Osteoblast (primary cell): ENCODE results near the gene MICALL2. TPM values are rescaled to one million over a fixed set of nuclear protein-coding genes. Genes with fewer than 3 reads are reported as not detected.

Experiments used
- DNase-seq: peaks from one replicate; pipeline ENCODE4 v3.0.0; 2011; ENCODE audit warnings: low spot score, mixed read lengths; ENCODE audit not compliant: insufficient read length; ENCODE audit errors: missing footprints
- H2AFZ ChIP-seq: 2 replicates; pipeline ENCODE4 v1.6.0; 2011; ENCODE audit warnings: mild to moderate bottlenecking, low read length
- H3K27ac ChIP-seq: 2 replicates; pipeline ENCODE4 v1.5.1; 2011; ENCODE audit warnings: mild to moderate bottlenecking, low read depth, low read length, moderate library complexity
- H3K27me3 ChIP-seq: 2 replicates; pipeline ENCODE4 v1.6.0; 2012; ENCODE audit warnings: mild to moderate bottlenecking, control low read depth, inconsistent platforms, low read length, moderate library complexity; ENCODE audit not compliant: insufficient read depth
- H3K36me3 ChIP-seq: 2 replicates; pipeline ENCODE4 v1.5.1; 2011; ENCODE audit warnings: mild to moderate bottlenecking, low read length, control low read depth, moderate library complexity; ENCODE audit not compliant: insufficient read depth
- H3K4me1 ChIP-seq: 2 replicates; pipeline ENCODE4 v1.5.1; 2011; ENCODE audit warnings: mild to moderate bottlenecking, low read length, control low read depth, moderate library complexity; ENCODE audit not compliant: insufficient read depth
- H3K4me2 ChIP-seq: 2 replicates; pipeline ENCODE4 v1.6.0; 2011; ENCODE audit warnings: mild to moderate bottlenecking, low read length; ENCODE audit not compliant: insufficient read depth
- H3K4me3 ChIP-seq: fragments of 200-600 bp; sonication (generic); 3 replicates; pipeline ENCODE4 v1.5.1; 2012; ENCODE audit warnings: mild to moderate bottlenecking, low read length, inconsistent platforms; ENCODE audit not compliant: insufficient read depth
- H3K79me2 ChIP-seq: 2 replicates; pipeline ENCODE4 v1.6.0; 2012; ENCODE audit warnings: mild to moderate bottlenecking, low read length, control low read depth, inconsistent platforms; ENCODE audit not compliant: insufficient read depth
- H3K9me3 ChIP-seq: 2 replicates; pipeline ENCODE4 v1.5.1; 2011; ENCODE audit warnings: low read depth, low read length, control low read depth
- H4K20me1 ChIP-seq: 2 replicates; pipeline ENCODE4 v1.6.0; 2012; ENCODE audit warnings: mild to moderate bottlenecking, low read length, control low read depth; ENCODE audit not compliant: insufficient read depth
- CTCF ChIP-seq: IDR thresholded peaks from 2 replicates; pipeline ENCODE4 v1.5.1; 2011; ENCODE audit warnings: mild to moderate bottlenecking, low read depth, low read length, moderate library complexity; ENCODE audit errors: extremely low read depth
- total RNA-seq: library from RNA; depleted of rRNA; stranded (reverse); fragments of >200 nt; gene quantifications from 2 replicates; pipeline ENCODE4 v1.2.3, GENCODE V29; 2012

The MICALL2 gene
- total RNA-seq, 1 donor: 30.4 TPM

DNA sequence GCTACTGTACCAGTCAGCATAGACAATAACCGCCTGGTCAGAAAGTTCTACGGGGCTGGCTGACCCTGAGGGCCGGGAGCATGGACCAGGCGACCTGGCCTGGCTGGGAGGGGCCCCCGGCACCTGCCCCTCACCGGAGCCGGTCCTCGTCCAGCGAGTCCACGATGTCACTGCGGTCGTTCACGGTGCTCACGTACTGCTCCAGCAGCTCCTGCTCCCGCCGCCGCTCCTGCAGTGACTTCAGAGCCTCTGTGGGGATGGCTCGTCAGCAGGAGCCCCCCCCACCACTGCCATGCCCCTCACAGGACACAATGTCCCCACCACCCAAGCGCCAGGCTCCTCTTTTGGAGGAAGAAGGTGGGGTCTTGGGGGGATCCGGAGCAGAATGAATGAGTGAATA, 22.7 kb downstream of the MICALL2 start:
- H4K20me1 ChIP-seq: peaks cover 49% of the 10 kb centered on the region
- peaks cover 6% of the 10 kb centered on the region for H3K4me1 ChIP-seq
- no peak overlapping the region for H3K4me3 ChIP-seq
- H3K27me3 ChIP-seq: no peaks in the 10 kb centered on the region
- DNase-seq: no peak
- no peak for TF ChIP-seq CTCF
- H2AFZ ChIP-seq: no peak overlapping the region
- H3K36me3 ChIP-seq: peaks cover 33% of the 10 kb centered on the region
- no peaks in the 10 kb centered on the region for H3K79me2 ChIP-seq
- H3K4me2 ChIP-seq: no peak overlapping the region
- H3K9me3 ChIP-seq: no peaks in the 10 kb centered on the region
- H3K27ac ChIP-seq: no peak overlapping the region

DNA sequence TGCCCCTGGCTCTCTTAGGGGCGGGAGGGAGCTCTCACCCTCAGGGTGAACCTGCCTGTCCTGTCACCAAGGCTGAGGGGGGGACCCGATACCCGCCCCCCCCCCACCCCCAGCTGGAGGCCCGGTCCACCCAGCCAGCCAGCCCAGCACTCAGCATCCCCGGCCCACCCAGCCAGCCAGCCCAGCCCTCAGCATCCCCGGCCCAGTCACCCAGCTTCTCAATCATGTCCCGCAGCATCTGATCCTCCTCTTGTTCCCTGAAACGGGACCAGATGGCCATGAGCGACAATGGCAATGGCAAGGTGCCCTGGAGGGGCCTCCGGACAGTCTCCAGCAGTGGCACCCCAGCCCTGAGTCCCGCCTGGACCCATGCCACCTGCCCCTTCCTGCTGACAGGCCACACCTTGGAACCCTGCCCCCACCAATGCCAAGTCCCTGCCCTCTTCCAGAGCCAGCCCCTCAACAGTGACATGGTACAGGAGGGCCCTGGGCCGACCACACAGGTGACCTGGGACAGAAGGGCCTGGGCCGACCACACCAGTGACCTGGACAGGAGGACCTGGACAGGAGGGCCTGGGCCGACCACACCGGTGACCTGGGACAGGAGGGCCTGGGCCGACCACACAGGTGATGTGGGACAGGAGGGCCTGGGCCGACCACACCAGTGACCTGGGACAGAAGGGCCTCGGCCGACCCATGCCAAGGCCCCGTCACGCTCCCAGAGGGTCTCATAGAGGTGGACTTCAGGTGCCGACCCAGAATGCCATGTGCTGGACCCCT, 24.2 kb downstream of the MICALL2 start:
- no peak overlapping the region for H3K27ac ChIP-seq
- H4K20me1 ChIP-seq: peaks cover 42% of the 10 kb centered on the region
- H3K4me3 ChIP-seq: no peak overlapping the region
- no peaks in the 10 kb centered on the region for H3K79me2 ChIP-seq
- H3K9me3 ChIP-seq: no peaks in the 10 kb centered on the region
- H3K4me2 ChIP-seq: no peak overlapping the region
- peaks cover 27% of the 10 kb centered on the region for H3K36me3 ChIP-seq
- DNase-seq: no peak
- H2AFZ ChIP-seq: no peak overlapping the region
- no peaks in the 10 kb centered on the region for H3K27me3 ChIP-seq
- peaks cover 6% of the 10 kb centered on the region for H3K4me1 ChIP-seq
- TF ChIP-seq CTCF: no peak

DNA sequence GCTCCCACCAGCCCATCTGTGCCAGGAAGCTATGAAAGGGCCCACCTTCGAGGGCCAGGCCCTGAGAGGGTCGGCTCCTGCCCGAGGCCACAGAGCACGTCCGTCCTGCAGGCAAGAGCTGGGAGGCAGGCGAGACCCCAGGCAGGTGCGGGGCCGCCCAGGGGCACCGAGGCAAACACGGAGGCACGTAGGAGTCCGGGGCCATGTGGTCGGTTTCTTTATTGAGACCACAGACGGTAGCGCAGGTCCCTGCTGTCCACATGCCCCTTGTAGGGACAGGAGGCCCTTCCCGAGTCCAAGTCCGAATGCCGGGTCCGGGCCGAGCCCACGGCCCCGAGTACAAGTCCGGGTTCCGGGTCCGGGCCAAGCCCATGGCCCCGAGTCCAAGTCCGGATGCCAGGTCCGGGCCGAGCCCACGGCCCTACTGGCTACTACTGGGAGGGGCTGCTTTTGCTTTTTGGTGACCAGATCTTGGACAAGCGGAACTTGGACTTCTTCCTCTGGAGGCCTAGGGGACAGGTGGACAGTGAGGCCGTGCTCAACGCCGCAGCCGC, 25.0 kb downstream of the MICALL2 start:
- TF ChIP-seq CTCF: no peak
- no peak for DNase-seq
- Histone ChIP-seq H3K79me2 (no peaks in the 10 kb centered on the region), H3K27ac (no peak overlapping the region), H3K4me2 (no peak overlapping the region), H3K9me3 (no peaks in the 10 kb centered on the region), H3K36me3 (peaks cover 18% of the 10 kb centered on the region), H2AFZ (no peak overlapping the region), H3K4me3 (no peak overlapping the region), H3K27me3 (no peaks in the 10 kb centered on the region), H4K20me1 (peaks cover 39% of the 10 kb centered on the region), H3K4me1 (peaks cover 6% of the 10 kb centered on the region)

GRCh38 chr7:1433128-1433920, 25.9 kb downstream of the MICALL2 start:
- Histone ChIP-seq H3K9me3 (no peaks in the 10 kb centered on the region), H3K79me2 (no peaks in the 10 kb centered on the region), H3K4me1 (peaks cover 6% of the 10 kb centered on the region), H2AFZ (no peak overlapping the region), H4K20me1 (peaks cover 30% of the 10 kb centered on the region), H3K4me2 (no peak overlapping the region), H3K36me3 (peaks cover 10% of the 10 kb centered on the region), H3K4me3 (no peak overlapping the region), H3K27ac (no peak overlapping the region), H3K27me3 (no peaks in the 10 kb centered on the region)
- DNase-seq: no peak
- TF ChIP-seq CTCF: no peak
